Epithelial cell of prostate (primary cell): Measurements from ENCODE around the gene AKAP13.
"Not testable (repeated sequence)": the region's sequence is repeated elsewhere in the genome, so short reads cannot be mapped to it uniquely, and the experiment has no call there.

Source experiments
- DNase-seq: peaks from one replicate; pipeline ENCODE4 v3.0.0-alpha.2; 2011; ENCODE audit warnings: low read depth, low spot score
- H3K27ac ChIP-seq: fragments of 450-650 bp; 2 replicates; pipeline ENCODE4 v1.5.1; 2017; ENCODE audit warnings: mild to moderate bottlenecking

Gene AKAP13, protein sequence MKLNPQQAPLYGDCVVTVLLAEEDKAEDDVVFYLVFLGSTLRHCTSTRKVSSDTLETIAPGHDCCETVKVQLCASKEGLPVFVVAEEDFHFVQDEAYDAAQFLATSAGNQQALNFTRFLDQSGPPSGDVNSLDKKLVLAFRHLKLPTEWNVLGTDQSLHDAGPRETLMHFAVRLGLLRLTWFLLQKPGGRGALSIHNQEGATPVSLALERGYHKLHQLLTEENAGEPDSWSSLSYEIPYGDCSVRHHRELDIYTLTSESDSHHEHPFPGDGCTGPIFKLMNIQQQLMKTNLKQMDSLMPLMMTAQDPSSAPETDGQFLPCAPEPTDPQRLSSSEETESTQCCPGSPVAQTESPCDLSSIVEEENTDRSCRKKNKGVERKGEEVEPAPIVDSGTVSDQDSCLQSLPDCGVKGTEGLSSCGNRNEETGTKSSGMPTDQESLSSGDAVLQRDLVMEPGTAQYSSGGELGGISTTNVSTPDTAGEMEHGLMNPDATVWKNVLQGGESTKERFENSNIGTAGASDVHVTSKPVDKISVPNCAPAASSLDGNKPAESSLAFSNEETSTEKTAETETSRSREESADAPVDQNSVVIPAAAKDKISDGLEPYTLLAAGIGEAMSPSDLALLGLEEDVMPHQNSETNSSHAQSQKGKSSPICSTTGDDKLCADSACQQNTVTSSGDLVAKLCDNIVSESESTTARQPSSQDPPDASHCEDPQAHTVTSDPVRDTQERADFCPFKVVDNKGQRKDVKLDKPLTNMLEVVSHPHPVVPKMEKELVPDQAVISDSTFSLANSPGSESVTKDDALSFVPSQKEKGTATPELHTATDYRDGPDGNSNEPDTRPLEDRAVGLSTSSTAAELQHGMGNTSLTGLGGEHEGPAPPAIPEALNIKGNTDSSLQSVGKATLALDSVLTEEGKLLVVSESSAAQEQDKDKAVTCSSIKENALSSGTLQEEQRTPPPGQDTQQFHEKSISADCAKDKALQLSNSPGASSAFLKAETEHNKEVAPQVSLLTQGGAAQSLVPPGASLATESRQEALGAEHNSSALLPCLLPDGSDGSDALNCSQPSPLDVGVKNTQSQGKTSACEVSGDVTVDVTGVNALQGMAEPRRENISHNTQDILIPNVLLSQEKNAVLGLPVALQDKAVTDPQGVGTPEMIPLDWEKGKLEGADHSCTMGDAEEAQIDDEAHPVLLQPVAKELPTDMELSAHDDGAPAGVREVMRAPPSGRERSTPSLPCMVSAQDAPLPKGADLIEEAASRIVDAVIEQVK (N-terminal part only)

DNA sequence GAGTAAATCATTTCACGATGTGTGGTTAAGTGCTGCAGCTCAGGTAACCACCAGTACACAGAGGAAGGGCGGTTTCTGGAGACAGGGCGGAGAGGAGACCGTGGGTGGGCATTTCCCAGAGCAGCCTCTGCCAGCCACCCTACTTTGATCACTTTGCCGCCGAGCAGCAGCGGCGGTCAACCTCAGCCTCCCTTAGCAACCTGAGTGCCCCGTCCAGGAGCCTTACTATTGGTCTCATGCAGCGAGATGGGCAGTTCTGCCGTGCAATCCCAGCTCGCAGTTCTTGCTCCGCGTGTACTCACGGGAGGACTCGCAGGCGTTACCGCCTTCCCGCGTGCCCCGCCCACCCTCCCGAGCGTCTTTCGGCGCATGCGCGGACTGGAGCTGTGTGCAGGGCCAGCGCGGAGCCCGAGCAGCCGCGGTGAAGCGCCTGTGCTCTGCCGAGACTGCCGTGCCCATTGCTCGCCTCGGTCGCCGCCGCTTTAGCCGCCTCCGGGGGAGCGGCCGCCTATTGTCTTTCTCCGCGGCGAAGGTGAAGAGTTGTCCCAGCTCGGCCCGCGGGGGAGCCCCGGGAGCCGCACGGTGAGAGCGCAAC lies at the start of gene AKAP13:
Gene AKAP13 (plus strand): TSS at position 387 of the 595 bp plus-strand sequence. CDS start 105,118 bp downstream, outside the sequence.
- peak; percentile 98 for DNase-seq
- peak within 1 kb of the TSS; percentile 80 for H3K27ac ChIP-seq

DNA sequence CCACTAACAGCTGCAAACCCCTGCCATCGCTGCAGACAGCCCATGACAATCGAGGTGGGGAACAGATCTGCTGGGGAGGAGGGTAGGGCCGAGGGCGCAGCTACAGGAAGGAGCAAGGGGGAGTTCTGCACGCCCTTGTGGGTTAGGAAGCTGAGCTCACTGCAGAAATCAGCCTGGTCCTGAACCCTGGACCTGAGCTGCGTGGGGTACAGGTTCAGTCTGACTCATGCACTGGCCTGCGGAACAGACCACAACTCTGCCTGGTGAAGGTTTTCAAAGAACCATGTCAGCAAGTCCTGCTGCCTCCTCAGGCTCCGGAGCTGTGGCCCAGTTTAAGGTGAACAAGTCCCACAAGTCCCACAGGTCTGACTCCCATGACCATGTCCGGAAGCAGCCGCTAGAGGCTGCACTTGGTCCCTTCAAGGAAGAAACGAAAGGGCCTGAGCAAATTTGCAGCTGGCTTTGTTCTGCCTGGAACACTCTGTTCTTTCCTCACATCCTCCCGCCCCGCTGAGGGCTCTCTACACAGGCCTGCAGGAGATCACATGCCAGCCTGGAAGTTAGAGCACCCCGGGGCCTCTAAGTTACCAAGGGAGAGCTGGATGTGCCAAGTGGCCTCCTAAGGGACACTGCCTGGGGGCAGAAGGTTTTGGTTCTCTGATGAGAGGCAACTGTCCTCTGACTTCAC lies 49.4 kb upstream of the AKAP13 start:
- DNase-seq = peak; percentile 75
- H3K27ac ChIP-seq = peak overlapping the region; percentile 32

- DNase-seq = no peak
- H3K27ac ChIP-seq = peak overlapping the region; percentile 32
These were observed 48.6 kb upstream of the AKAP13 start for GRCh38 chr15:85331655-85332285.

DNA sequence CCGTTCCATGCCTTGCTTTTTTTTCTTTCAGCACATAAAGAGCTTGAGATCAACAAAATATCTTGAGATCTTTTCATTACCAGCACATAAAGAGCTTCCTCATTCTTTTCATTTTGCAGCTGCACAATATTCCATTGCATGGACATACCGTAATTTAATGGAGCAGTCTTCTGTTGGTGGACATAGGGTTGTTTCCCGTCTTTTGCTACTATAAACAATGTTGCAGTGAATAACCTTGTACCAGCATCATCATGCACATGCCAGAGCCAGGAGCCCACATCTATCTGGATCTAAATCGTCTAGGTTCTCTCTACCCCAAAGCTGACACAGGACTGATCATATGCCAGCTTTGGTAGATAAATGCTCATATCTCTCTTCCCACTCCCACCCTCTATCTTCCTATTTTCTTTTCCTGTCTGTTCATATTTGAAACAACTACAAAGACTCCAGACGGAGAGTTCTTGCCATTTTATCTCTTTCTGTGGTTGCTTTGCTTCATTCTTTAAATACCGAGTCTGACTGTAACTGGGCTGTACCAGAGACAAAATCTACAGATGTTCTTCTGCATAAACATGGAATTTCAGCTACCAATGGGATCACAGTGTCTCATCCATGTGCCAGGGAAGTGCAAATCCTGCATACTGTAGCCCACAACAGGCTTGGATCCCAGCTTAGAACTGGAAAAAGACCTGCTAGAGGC lies 47.1 kb upstream of the AKAP13 start:
- DNase-seq = no peak
- no peak overlapping the region for H3K27ac ChIP-seq

DNA sequence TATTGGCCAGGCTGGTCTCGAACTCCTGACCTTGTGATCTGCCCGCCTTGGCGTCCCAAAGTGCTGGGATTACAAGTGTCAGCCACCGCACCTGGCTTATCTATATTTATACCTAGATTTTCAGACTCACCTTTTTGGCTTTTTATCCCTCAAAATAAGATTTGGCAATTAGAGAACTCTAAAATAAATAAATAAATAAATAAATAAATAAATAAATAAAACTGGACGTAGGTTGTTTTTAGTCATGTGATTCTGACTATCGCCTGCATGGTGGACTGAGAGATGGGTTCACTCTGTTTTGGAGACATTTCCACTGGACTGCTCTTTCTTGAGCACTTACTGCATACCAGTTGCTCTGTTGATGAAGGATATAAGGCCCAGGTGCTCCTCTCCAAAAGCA lies 46.2 kb upstream of the AKAP13 start:
- no peak for DNase-seq

DNA sequence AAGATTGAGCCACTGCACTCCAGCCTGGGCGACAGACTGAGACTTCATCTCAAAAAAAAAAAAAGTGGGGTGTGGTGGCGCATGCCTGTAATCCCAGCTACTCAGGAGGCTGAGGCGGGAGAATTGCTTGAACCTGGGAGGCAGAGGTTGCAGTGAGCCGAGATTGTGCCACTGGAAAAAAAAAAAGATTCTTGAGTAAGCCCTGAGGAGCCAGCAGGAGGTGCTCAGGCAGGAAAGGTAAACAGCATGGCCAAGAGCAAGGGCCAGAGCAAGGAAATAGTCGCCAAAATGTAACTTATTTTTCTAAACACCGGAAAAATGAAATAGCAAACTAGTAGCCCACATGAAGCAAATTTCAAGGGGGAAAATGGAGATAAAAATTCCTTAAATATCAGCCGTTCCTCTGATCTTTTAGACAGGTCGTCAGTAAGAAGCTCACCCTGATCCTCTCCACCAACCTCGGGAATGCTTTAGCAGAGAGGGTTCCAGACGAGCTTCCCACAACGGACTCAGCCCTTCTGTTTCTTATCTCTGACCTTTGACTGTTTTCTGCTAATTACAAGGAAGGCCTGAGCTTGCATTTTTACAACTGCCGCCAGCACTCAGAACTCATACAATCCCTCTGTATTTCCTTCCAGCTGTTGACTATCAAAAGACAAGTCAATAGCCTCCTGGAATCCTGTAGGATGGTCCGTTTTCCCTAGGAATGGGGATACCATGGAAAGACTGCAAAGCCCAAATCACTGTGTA lies 45.0 kb upstream of the AKAP13 start:
- no peak for DNase-seq
- H3K27ac ChIP-seq = no peak overlapping the region

More for the DNA sequence above, 46.2 kb upstream of the AKAP13 start:
- H3K27ac ChIP-seq = no peak overlapping the region

DNA sequence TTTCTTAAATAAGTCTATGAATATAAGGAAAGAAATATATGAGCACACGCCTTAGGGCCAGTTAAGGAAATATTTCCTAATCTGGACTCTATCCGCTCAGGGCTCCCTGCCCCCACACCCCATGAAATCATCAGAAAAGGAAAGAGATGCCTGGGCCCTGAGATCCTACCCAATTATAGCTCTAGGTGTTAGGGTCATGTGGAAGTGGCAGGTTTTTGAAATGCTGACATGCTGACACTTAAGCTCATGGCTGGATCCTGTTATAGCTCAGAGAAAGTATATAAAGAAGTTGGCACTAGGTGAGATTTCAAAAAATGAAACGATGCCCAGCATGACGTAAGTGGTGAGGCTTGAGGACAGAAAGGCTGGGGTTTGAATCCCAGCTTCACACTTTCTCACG lies 43.5 kb upstream of the AKAP13 start:
- H3K27ac ChIP-seq = no peak overlapping the region
- DNase-seq = no peak

DNA sequence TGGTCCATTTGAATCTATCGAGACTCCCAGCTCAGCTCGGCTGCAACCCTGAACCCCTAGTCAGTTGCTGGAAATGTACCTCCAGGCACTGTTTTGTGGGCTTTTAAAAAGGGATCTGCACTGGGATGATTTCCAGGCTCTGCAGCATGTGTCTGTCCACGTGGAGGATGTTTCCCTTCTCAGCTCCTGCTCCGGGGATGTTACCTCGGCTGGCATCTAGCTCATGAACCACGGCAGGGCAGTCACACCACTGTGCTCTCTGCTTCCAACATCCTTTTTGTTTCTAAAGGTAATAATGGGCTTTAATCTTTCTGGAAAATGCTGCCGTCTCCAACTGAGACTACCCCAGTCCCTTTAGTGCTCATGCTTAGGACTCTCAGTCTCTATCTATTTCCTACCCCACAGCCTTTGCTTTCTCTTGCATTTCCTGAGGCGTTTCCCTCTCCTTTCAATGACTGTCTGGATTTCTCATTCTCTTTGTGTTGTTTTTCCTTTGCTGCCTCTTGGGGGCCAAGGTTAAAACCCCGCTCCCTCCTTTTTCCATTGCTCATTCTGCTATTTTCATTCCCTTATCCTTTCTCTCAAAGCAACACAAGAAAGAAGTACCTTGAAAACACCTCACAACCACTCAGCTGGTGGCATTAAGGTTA lies 42.9 kb upstream of the AKAP13 start:
- DNase-seq = no peak
- H3K27ac ChIP-seq = no peak overlapping the region

- H3K27ac ChIP-seq = no peak overlapping the region
These were observed 40.1 kb upstream of the AKAP13 start for GRCh38 chr15:85340321-85340665.

DNA sequence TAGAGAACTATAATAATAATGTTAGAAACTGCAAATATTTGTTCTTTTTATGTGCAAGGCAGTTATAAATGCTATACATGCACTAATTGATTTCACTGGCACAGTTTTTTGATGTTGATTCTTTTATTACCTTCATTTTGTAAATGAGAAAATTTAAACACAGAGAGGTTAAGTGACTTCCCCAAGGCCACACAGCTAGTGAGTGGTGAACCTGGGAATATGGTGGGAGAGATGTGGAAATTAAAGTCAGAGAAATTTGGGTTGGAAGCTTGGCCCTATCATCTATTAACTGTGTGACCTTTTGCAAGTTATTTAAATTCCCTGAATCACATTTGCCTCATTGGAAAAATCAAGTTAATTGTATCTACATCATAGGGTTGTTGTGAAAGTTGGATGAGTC lies 39.6 kb upstream of the AKAP13 start:
- no peak overlapping the region for H3K27ac ChIP-seq
- DNase-seq = no peak

More at GRCh38 chr15:85340321-85340665, 40.1 kb upstream of the AKAP13 start:
- DNase-seq = no peak

DNA sequence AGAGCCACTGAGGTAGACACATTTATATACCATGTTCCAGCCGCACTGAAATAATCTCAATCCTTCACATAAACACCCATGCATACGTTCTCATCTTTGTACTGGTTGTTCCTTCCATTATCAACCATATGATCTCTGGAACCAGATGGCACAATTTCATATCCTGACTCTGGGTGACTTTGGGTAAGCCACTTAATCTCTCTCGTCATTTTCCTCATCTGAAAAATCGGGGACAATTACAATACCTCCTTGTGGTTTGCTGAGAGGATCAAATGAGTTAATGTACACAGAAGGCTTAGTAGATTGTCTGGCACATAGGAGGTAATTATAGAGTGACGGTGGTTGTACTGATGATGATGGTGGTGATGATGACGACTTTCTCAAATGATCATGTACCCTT lies 38.2 kb upstream of the AKAP13 start:
- not testable (repeated sequence) for H3K27ac ChIP-seq, DNase-seq

DNA sequence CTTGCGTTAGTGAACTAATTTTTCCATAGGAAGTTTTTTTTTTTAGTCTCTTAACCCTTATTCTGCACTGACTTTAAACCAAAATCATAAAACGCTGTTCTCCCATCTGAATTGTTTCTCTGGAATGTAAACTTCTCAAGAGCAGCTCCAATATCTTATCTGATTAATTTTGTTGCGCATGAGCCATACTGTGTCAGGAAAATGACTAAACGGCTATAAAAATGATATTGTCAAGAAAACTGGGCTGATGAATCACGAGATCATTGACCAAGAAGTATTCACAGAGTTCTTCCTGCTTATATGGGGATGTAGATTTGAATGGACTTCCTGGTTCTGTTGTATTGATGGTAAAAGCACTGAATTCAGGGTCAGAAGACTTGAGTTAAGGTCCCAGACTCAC lies 37.0 kb upstream of the AKAP13 start:
- H3K27ac ChIP-seq = peak overlapping the region; percentile 96
- peak; percentile 81 for DNase-seq

DNA sequence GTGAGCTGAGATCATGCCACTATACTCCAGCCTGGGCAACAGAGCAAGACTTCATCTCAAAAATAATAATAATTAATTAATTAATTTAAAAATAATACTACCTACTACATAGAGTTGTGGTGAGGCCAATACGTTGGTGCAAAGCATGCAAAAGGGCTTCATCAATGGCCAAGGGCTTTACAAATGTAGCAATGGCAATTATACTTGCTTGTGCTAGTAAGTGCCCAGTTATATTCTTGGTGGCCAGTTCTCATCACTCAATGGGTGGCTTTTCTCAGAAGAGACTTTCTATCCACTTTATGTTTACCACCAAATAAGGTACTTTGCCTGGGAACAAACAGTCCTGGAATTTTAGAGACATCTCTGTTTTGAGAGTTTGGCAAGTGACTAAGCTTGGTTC lies 36.2 kb upstream of the AKAP13 start:
- peak overlapping the region; percentile 96 for H3K27ac ChIP-seq
- DNase-seq = not testable (repeated sequence)

DNA sequence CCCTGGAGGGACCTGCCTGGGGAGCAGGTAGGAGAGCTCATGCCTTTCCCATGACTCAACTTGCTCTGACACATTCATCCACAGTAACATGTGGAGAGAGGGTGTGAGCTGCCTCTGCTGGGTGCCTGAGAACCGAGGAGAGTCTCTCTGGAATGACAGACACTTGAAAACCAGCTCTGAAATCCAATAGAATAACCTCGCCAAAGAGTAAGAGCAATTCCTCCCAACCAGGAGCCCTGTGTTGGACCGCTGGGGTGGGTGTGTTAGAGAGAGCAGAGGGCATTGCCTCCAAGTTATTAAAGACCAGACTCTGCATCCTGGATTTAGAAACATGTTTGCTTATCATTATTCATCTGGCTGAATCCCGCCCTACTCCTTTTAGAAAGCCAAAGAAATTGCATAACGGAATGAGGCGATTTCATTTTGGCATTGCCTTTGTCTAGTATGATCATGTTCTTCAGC lies 35.7 kb upstream of the AKAP13 start:
- peak; percentile 48 for DNase-seq
- peak overlapping the region; percentile 96 for H3K27ac ChIP-seq

DNA sequence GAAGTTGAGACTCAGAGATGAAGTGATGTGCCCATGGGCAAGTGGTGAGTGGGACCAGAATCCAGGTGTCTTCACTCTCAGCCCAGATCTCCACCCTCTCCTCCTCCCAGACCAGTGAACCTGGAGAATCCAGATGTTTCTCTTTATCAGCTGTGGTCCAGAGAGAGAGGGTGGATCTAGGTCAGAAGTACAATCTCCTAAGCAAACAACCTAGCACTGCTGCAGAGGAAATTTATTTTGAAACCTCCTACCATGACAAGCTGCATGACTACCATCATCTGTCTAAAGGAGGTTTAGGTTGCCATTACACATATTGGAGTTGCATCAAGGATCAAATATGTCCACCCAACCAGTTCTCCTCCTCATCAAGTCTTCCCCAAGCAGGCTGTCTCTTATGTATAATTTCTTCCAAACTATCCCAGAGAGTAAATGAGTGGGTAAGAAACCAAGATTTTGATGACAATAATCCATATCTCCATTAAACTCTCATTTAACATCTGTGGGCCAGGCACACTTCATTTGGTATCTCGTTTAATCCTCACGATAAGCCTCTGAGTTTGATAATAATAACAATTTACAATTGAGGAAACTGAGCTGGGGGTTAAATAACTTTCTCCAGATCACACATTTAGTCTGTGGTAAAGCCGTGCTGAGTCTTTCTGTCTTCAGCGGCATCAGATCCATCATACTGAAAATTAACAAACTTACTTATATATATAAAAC lies 35.0 kb upstream of the AKAP13 start:
- H3K27ac ChIP-seq = peak overlapping the region; percentile 96
- DNase-seq = not testable (repeated sequence)

DNA sequence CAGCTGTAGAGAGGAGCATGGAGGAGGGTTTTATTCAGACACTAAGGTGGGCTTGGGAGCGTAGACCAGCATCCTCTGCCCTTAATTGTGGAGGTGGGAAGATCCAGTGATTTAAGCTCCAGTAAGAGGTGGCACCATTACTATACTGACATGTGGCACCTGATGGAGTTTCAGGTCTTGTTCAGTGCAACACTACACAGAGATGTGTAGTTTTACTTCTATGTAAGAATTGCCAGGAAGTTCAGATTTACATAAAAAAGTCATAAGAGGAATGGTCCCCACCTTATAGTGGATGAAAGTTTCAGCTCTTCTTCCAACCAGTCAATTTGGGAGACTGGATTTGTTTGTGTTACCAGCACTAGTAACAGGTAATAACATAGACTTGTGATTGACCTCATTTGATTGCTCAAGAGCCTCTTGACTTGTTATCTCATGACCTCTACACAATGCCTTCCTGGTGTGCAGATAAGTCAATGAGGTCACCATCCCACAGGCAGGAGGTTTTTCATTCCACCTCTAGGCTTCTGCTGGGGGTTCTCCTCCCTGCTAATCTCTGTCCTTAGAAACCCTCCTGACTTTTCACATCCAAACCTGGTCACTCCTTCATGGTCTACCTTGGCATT lies 33.8 kb upstream of the AKAP13 start:
- DNase-seq, H3K27ac ChIP-seq: not testable (repeated sequence)
